ENCODE results near the gene DENND1A. TPM values are rescaled to one million over a fixed set of nuclear protein-coding genes. Genes with fewer than 3 reads are reported as not detected.
"Not testable (repeated sequence)": the region's sequence is repeated elsewhere in the genome, so short reads cannot be mapped to it uniquely, and the experiment has no call there.

The DENND1A gene
- total RNA-seq, 2 experiments from 2014 or later, result 12.8 to 14.8 TPM

DNA sequence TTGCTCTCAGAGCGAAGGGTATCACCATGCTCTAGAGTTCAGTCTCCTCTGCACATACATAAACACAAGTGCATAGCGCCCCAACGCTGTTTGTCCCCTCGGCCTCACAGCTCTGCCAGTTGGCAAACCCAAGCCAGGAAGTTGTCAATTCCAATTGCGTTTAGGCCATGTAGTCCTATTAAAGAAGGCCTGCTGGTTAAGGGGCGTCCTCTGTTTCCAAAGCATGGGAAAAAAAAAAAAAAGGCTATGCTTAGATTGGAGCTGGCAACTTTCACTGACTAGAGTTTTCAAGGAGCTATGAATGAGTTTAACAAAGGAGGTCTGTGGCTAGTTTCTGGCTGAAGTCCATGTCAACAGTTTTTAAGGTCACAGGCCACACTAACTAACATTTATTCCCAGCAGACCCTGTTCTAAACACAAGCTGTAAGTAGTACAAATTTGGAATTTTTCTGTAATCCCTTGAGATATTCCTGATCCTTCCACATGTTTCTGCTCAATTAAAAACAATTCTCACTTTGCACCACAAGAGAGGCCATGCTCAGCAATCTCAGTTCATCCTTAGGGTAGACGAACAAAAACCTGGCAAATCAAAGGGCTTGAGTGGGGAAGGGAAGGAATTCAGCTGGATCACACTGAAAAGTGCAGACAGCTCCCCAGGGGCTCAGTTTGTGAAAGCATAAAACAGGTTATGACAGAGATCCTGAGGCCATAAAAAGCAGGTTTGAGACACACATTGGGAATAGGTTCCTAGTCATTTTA, 187.7 kb downstream of the DENND1A start:
- CTCF ChIA-PET, result no interaction called here

DNA sequence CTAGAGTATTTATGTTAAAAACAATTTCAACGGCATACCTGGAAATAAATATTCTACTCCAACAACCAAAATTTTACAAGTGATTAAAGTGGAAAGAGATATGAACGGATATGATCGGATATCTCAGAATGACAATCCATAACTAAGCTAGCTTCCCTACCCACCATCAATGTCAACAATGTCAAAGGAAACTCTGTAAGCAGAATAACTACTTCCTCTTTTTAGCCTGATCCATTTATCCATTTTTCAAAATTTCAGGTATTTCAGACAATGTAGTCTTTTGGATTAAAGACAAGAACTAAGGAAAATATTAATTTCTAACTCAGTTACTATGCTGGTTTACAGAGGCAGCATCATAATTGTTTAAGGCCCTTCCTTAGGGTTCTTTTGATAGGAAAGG, 188.7 kb downstream of the DENND1A start:
- Mint-ChIP-seq H3K4me1 (no peaks in the 10 kb centered on the region), H3K27ac (no peak overlapping the region), H3K4me3 (no peak overlapping the region), H3K9me3 (no peaks in the 10 kb centered on the region), H3K36me3 (ENCODE audit: low read depth) (no peaks in the 10 kb centered on the region), H3K27me3 (no peaks in the 10 kb centered on the region)
- no peak for DNase-seq
- ChIA-PET CTCF (no interaction called here), POLR2A (no interaction called here)

More for the DNA sequence above, 187.7 kb downstream of the DENND1A start:
- no peak for DNase-seq
- Mint-ChIP-seq H3K4me3 (no peak overlapping the region), H3K36me3 (ENCODE audit: low read depth) (no peaks in the 10 kb centered on the region), H3K4me1 (no peaks in the 10 kb centered on the region), H3K9me3 (no peaks in the 10 kb centered on the region), H3K27me3 (no peaks in the 10 kb centered on the region), H3K27ac (no peak overlapping the region)
- POLR2A ChIA-PET, result no interaction called here

DNA sequence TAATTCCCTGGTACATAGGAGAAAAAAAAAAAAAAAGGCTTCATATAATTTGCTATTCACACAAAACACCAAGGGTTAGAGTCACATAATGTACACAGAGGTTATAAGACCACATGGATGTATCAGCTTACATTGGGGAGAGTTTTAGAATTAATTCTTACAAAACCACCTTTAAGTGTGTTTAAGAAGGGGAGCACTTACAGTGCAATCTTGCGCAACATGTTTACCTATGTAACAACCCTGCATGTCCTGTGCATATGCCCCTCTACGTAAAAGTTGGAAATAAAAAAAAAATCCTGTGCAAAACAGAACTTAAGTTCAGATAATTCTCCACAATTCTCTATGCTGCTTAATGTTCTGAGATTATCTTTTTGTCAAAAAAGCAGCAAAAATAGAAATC, 190.0 kb downstream of the DENND1A start:
- no peak overlapping the region for H3K4me3 Mint-ChIP-seq
- POLR2A ChIA-PET, result no interaction called here

DNA sequence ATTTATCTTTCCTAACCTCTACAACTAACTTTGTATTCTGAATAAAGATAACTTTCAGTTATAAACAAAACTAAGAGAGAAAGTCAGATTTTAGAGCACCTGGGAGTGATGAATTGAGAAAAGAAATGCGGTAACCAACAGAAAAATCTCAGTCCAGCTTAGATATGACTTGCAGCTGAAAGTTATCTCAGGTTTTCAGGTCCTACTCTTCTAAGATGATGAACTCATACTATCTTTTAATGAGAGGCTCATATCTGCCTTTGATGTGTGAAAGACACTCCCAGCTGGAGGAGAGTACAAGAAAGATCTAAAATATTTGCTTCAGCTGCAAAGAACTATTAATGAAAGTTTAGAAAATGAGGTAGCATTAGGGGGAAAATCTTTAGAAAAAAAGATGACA, 190.5 kb downstream of the DENND1A start:
- Mint-ChIP-seq H3K4me1 (no peaks in the 10 kb centered on the region), H3K4me3 (no peak overlapping the region), H3K27me3 (no peaks in the 10 kb centered on the region), H3K36me3 (ENCODE audit: low read depth) (no peaks in the 10 kb centered on the region), H3K27ac (no peak overlapping the region), H3K9me3 (no peaks in the 10 kb centered on the region)
- no peak for DNase-seq
- POLR2A ChIA-PET, result no interaction called here
- CTCF ChIA-PET, result no interaction called here

More for the DNA sequence above, 190.0 kb downstream of the DENND1A start:
- Mint-ChIP-seq H3K36me3 (ENCODE audit: low read depth) (no peaks in the 10 kb centered on the region), H3K27ac (no peak overlapping the region), H3K9me3 (no peaks in the 10 kb centered on the region), H3K4me1 (no peaks in the 10 kb centered on the region), H3K27me3 (no peaks in the 10 kb centered on the region)
- CTCF ChIA-PET, result no interaction called here
- DNase-seq, result no peak

DNA sequence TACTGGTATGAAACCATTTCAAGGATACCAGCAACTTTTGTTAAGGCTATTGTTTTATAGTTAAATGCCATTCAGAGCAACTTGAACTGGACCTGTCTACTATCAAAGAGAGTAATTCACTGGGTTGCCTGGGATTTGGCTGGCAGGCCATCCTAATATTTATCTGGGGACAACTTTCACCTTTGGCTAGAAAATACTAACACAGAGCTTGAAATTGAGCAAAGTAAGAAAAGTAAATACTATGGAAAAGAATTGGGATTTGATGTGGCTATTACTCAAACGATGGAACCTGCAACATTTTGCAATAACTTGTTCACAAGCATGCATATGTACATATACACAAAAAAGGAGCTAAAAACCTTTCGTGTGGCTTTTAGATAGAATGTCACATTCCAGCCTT, 191.3 kb downstream of the DENND1A start:
- CTCF ChIA-PET, result interaction anchor here (0.6 kb wide), 1 partner anchor 1559 kb away, joined by 3 read pairs; no protein-coding TSS in a partner anchor

DNA sequence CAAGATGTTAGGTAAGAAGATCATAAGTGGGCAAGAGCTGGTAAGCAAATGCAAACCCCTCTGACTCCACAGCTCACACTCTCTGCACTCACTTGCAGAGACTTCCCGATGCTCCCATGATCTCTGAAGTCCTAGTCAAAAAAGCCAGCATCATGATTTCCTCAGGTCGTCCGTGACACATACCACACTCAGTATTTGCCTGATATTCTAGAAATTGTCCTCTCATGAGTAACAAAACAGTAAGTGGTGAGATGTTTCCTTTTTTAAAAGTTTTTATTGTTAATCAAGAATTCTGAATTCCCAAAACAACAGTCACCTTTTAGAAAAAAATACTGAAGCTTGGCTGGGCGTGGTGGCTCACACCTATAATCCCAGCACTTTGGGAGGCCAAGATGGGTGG, 194.6 kb downstream of the DENND1A start:
- CTCF ChIA-PET, result no interaction called here
- no peaks in the 10 kb centered on the region for H3K36me3 Mint-ChIP-seq (ENCODE audit: low read depth)
- H3K27ac Mint-ChIP-seq, result no peak overlapping the region
- H3K27me3 Mint-ChIP-seq, result no peaks in the 10 kb centered on the region
- DNase-seq, result no peak
- no peak overlapping the region for H3K4me3 Mint-ChIP-seq
- POLR2A ChIA-PET, result no interaction called here
- no peaks in the 10 kb centered on the region for H3K9me3 Mint-ChIP-seq
- H3K4me1 Mint-ChIP-seq, result no peaks in the 10 kb centered on the region

More for the DNA sequence above, 191.3 kb downstream of the DENND1A start:
- POLR2A ChIA-PET, result no interaction called here
- Mint-ChIP-seq H3K9me3 (no peaks in the 10 kb centered on the region), H3K36me3 (ENCODE audit: low read depth) (no peaks in the 10 kb centered on the region), H3K4me3 (no peak overlapping the region), H3K27me3 (no peaks in the 10 kb centered on the region), H3K4me1 (no peaks in the 10 kb centered on the region), H3K27ac (no peak overlapping the region)
- DNase-seq, result no peak

DNA sequence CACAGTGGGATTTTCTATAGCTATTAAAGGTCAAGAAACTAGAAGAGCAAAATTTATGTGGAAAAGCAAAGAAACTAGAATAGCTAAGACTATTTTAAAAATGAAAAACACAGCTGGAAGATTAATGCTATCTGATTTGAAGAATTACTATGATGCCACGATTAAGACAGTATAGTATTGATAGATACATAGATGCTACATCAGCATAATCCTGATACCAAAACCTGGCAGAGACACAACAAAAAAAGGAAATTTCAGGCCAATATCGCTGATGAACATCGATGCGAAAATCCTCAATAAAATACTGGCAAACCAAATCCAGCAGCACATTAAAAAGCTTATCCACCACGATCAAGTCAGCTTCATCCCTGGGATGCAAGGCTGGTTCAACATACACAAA, 201.4 kb downstream of the DENND1A start:
- H3K27me3 Mint-ChIP-seq; DNase-seq; H3K4me3 Mint-ChIP-seq; POLR2A ChIA-PET; H3K36me3 Mint-ChIP-seq (ENCODE audit: low read depth); H3K4me1 Mint-ChIP-seq; H3K9me3 Mint-ChIP-seq; H3K27ac Mint-ChIP-seq: not testable (repeated sequence)
- CTCF ChIA-PET, result interaction anchor here (0.7 kb wide), 1 partner anchor 117 kb away, joined by 5 read pairs; no protein-coding TSS in a partner anchor

DNA sequence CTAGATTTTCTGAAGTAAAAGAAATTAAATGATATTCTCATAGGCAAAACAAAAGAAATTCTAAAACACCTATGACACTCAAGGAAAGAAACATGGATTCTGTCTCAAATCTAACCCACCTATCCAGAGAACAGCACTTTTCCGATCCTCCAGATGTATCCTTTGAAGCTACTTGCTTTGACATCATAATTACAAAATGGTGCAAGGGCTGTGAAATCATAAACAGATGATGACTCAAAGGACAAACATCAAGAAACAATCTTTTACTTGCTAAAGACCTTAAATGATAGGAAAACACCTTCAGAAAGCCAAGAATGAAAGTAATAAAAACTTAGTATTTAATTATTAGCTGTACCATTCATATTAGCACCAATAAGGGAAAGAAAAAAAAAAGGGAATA, 202.6 kb downstream of the DENND1A start:
- CTCF ChIA-PET, result no interaction called here
- Mint-ChIP-seq H3K27ac (no peak overlapping the region), H3K36me3 (ENCODE audit: low read depth) (peaks cover 4% of the 10 kb centered on the region), H3K9me3 (peaks cover 11% of the 10 kb centered on the region), H3K4me3 (no peak overlapping the region), H3K27me3 (no peaks in the 10 kb centered on the region), H3K4me1 (no peaks in the 10 kb centered on the region)
- DNase-seq, result no peak
- POLR2A ChIA-PET, result no interaction called here

DNA sequence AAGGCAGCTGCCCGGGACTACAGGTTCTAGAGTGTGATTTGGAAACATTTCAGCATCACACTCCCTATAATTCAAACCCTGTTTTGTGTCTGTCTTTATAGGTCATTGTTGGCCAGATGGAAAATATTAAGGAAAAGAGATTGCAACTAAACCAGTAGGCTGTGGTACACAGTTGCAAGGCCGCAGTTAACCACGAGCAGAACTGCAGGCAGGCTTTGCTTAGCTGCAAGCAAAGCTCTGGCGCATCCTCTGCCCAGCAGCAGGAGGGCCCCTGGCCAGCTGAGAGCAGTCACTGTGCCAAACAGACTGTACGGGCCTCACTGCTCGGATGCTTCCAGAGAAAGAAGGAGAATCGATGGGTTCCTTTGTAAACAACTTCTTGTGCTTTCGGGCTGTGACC, 204.5 kb downstream of the DENND1A start:
- ChIA-PET CTCF (no interaction called here), POLR2A (no interaction called here)
- no peak for DNase-seq
- H3K9me3 Mint-ChIP-seq, result peaks cover 26% of the 10 kb centered on the region
- H3K27me3 Mint-ChIP-seq, result no peaks in the 10 kb centered on the region
- H3K27ac Mint-ChIP-seq, result no peak overlapping the region
- peaks cover 18% of the 10 kb centered on the region for H3K36me3 Mint-ChIP-seq (ENCODE audit: low read depth)
- H3K4me1 Mint-ChIP-seq, result no peaks in the 10 kb centered on the region
- H3K4me3 Mint-ChIP-seq, result no peak overlapping the region

DNA sequence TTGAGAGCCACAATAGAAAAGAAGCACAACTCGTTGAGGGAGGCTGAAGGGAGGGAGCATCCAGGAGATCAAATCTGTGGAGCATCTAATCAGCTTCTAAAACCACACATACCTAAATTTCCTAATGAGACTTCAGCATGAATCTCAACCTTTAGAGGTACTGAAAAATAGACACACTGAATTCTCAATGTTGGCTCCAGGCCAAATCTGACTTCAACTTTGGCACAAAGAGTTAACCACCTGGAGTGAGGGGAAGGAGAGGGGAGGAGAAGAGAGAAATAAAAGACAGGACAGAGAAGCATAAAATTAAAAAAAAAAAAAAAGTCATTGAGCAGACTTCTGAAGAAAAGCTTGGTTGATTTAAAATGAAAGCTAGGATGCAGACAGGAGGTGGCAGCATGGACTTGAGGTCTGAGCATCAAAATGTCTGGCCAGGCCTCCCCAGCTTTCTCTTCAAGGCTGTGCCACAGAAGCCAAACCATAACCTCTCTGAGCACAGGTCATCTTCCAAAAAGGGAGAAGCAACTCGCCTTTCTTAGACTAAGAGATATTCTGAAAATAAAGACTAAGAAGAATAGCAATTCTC, 205.6 kb downstream of the DENND1A start:
- H3K4me3 Mint-ChIP-seq, result no peak overlapping the region
- DNase-seq, result no peak
- peaks cover 26% of the 10 kb centered on the region for H3K9me3 Mint-ChIP-seq
- ChIA-PET POLR2A (no interaction called here), CTCF (interaction anchor here (0.6 to 0.9 kb wide), 2 partner anchors 255 to 316 kb away, joined by 3 read pairs; no protein-coding TSS in a partner anchor)
- H3K4me1 Mint-ChIP-seq, result no peaks in the 10 kb centered on the region
- no peaks in the 10 kb centered on the region for H3K27me3 Mint-ChIP-seq
- H3K27ac Mint-ChIP-seq, result no peak overlapping the region
- peaks cover 18% of the 10 kb centered on the region for H3K36me3 Mint-ChIP-seq (ENCODE audit: low read depth)

DNA sequence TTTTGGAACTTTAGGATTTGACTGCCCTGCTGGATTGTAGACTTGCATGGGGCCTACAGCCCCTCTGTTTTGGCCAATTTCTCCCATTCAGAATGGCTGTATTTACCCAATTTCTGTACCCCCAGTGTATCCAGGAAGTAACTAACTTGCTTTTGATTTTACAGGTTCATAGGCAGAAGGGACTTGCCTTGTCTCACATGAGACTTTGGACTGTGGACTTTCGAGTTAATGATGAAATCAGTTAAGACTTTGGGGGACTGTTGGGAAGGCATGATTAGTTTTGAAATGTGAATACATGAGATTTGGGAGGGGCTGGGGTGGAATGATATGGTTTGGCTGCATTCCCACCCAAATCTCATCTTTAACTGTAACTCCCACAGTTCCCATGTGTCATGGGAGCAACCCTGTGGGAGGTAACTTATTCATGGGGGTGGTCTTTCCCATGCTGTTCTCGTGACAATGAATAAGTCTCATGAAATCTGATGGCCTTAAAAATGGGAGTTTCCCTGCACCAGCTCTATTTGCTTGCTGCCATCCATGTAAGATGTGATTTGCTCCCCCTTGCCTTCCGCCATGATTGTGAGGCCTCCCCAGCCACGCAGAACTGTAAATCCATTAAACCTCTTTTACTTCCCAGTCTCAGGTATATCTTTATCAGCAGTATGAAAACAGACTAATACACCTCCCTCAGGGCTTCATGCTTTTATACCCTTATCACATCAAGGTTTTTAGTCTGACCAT, 206.6 kb downstream of the DENND1A start:
- ChIA-PET POLR2A (no interaction called here), CTCF (no interaction called here)
- H3K4me1 Mint-ChIP-seq, result no peaks in the 10 kb centered on the region
- peaks cover 18% of the 10 kb centered on the region for H3K36me3 Mint-ChIP-seq (ENCODE audit: low read depth)
- H3K9me3 Mint-ChIP-seq, result peaks cover 26% of the 10 kb centered on the region
- no peaks in the 10 kb centered on the region for H3K27me3 Mint-ChIP-seq
- H3K4me3 Mint-ChIP-seq, result no peak overlapping the region
- no peak overlapping the region for H3K27ac Mint-ChIP-seq
- no peak for DNase-seq

DNA sequence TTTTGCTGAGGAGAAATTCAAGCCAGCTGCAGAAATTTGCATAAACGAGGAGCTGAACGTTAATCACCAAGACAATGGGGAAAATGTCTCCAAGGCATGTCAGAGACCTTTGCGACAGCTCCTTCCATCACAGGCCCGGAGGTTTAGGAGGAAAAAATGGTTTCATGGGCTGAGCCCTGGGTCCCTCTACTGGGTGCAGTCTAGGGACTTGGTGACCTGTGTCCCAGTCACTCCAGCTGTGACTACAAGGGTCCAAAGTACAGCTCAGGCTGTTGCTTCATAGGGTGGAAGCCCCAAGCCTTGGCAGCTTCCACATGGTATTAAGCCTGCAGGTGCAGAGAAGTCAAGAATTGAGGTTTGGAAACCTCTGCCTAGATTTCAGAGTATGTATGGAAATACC, 207.5 kb downstream of the DENND1A start:
- CTCF ChIA-PET, result no interaction called here
- Mint-ChIP-seq H3K4me1 (peaks cover 3% of the 10 kb centered on the region), H3K4me3 (no peak overlapping the region), H3K36me3 (ENCODE audit: low read depth) (peaks cover 18% of the 10 kb centered on the region), H3K9me3 (peaks cover 26% of the 10 kb centered on the region), H3K27me3 (no peaks in the 10 kb centered on the region), H3K27ac (no peak overlapping the region)
- POLR2A ChIA-PET, result interaction anchor here (0.6 kb wide), 1 partner anchor 714 kb away, joined by 3 read pairs; no protein-coding TSS in a partner anchor
- no peak for DNase-seq

DNA sequence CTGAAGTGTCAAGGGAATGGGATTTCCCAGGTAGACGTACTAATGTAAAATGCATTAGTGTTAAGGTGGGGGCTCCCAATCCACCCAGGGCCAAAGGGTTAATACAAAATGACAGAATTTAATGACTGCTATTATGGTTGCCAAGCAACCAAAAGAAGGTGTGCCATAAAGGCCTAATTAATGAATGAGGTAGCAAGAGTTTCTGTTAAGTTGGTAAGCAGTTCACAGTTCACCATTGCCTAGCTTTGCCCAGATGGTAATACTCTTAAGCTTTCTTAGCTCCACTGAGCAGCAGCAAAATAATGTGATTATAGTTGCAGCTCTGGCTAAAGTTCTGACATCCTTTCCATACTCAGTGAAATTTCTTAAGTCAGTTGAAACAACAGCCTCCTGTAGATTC, 211.7 kb downstream of the DENND1A start:
- Mint-ChIP-seq H3K27me3 (no peaks in the 10 kb centered on the region), H3K9me3 (peaks cover 19% of the 10 kb centered on the region), H3K4me1 (peaks cover 4% of the 10 kb centered on the region), H3K4me3 (no peak overlapping the region), H3K36me3 (ENCODE audit: low read depth) (peaks cover 18% of the 10 kb centered on the region), H3K27ac (no peak overlapping the region)
- DNase-seq, result no peak
- POLR2A ChIA-PET, result no interaction called here
- CTCF ChIA-PET, result no interaction called here

Data from activated CD4-positive, alpha-beta memory T cell treated with anti-CD3 and anti-CD28 coated beads, Interleukin-2, amount 10 ng/mL, durations not matched to agents 7 days and 5 days (primary cell).